Upper lobe of left lung (tissue), 4 donors: ENCODE results near the gene JCAD.

ENCODE experiments used
- POLR2A ChIP-seq, 4 donors: fragments of 450-650 bp; IDR thresholded peaks; one replicate each; pipeline ENCODE4 v1.5.1; 2016 to 2017; ENCODE audit warnings: antibody characterized with exemption in 4 of 4, mild to moderate bottlenecking in 2 of 4
- POLR2AphosphoS5 ChIP-seq, 2 donors: sonication (generic); formaldehyde crosslinking; IDR thresholded peaks; one replicate each; pipeline ENCODE4 v1.5.1; 2017; ENCODE audit warnings: antibody characterized with exemption in 2 of 2
- TF ChIP-seq, protein P1 (sequence below), 6 experiments: fragments of 450-650 bp in 4 of 6; fragments of 200-600 bp in 2 of 6; sonication (generic) in 2 of 6; IDR thresholded peaks; one replicate each; pipeline ENCODE4 v1.5.1; 2016 to 2019; ENCODE audit warnings: antibody characterized with exemption in 6 of 6

GRCh38 chr10:30045961-30046360, 13.4 kb downstream of the JCAD start:
- TF ChIP-seq POLR2AphosphoS5 (IDR thresholded peaks at IDR 0.05) (no peak), POLR2A (IDR thresholded peaks at IDR 0.05) (no peak)
- TF ChIP-seq, protein P1, sequence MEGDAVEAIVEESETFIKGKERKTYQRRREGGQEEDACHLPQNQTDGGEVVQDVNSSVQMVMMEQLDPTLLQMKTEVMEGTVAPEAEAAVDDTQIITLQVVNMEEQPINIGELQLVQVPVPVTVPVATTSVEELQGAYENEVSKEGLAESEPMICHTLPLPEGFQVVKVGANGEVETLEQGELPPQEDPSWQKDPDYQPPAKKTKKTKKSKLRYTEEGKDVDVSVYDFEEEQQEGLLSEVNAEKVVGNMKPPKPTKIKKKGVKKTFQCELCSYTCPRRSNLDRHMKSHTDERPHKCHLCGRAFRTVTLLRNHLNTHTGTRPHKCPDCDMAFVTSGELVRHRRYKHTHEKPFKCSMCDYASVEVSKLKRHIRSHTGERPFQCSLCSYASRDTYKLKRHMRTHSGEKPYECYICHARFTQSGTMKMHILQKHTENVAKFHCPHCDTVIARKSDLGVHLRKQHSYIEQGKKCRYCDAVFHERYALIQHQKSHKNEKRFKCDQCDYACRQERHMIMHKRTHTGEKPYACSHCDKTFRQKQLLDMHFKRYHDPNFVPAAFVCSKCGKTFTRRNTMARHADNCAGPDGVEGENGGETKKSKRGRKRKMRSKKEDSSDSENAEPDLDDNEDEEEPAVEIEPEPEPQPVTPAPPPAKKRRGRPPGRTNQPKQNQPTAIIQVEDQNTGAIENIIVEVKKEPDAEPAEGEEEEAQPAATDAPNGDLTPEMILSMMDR (IDR thresholded peaks at IDR 0.05), result no peak
